H9 (cell line): Measurements from ENCODE around the gene PFKP. TPM values are rescaled to one million over a fixed set of nuclear protein-coding genes. Genes with fewer than 3 reads are reported as not detected.

Experiments
- DNase-seq: peaks from one replicate; pipeline ENCODE4 v3.0.0-alpha.2; 2017
- H2AFZ ChIP-seq: one replicate; pipeline ENCODE4 v1.6.1; 2013; ENCODE audit warnings: mild to moderate bottlenecking, low read length, control low read depth, moderate library complexity
- H2AK5ac ChIP-seq: 2 replicates; pipeline ENCODE4 v1.6.1; 2013; ENCODE audit warnings: low read length, control low read depth, mixed read lengths; ENCODE audit not compliant: insufficient read length
- H2BK120ac ChIP-seq: one replicate; pipeline ENCODE4 v1.6.1; 2013; ENCODE audit warnings: low read depth, mild to moderate bottlenecking, low read length, control low read depth, inconsistent platforms; ENCODE audit not compliant: poor library complexity, severe bottlenecking
- H2BK12ac ChIP-seq: 2 replicates; pipeline ENCODE4 v1.6.1; 2013; ENCODE audit warnings: low read length, control low read depth, mixed read lengths, low read depth; ENCODE audit not compliant: insufficient read length
- H2BK15ac ChIP-seq: 2 replicates; pipeline ENCODE4 v1.6.1; 2013; ENCODE audit warnings: low read depth, low read length, control low read depth
- H2BK20ac ChIP-seq: one replicate; pipeline ENCODE4 v1.6.1; 2013; ENCODE audit warnings: low read depth, mild to moderate bottlenecking, low read length, control low read depth, inconsistent platforms; ENCODE audit not compliant: poor library complexity, severe bottlenecking
- H2BK5ac ChIP-seq: 2 replicates; pipeline ENCODE4 v1.6.1; 2013; ENCODE audit warnings: low read length, control low read depth, mixed read lengths; ENCODE audit not compliant: insufficient read length
- H3K14ac ChIP-seq: 2 replicates; pipeline ENCODE4 v1.6.1; 2013; ENCODE audit warnings: low read length, control low read depth; ENCODE audit not compliant: insufficient read depth
- H3K18ac ChIP-seq: 2 replicates; pipeline ENCODE4 v1.6.1; 2013; ENCODE audit warnings: low read depth, mild to moderate bottlenecking, mixed read lengths, low read length, control low read depth; ENCODE audit not compliant: insufficient read length
- H3K23ac ChIP-seq: 2 replicates; pipeline ENCODE4 v1.6.1; 2013; ENCODE audit warnings: low read length, control low read depth, mixed read lengths, low read depth; ENCODE audit not compliant: insufficient read length
- H3K23me2 ChIP-seq: 2 replicates; pipeline ENCODE4 v1.6.1; 2013; ENCODE audit warnings: low read depth, mild to moderate bottlenecking, mixed read lengths, low read length, control low read depth; ENCODE audit not compliant: insufficient read length, poor library complexity, severe bottlenecking
- H3K27ac ChIP-seq: 2 replicates; pipeline ENCODE4 v1.5.1; 2013; ENCODE audit warnings: low read length, control low read depth, mixed read lengths, low read depth; ENCODE audit not compliant: insufficient read length
- H3K27me3 ChIP-seq: 2 replicates; pipeline ENCODE4 v1.6.1; 2013; ENCODE audit warnings: low read length, control low read depth, inconsistent platforms; ENCODE audit not compliant: insufficient read depth
- H3K4ac ChIP-seq: 2 replicates; pipeline ENCODE4 v1.6.1; 2013; ENCODE audit warnings: low read depth, mild to moderate bottlenecking, control low read depth, inconsistent platforms, low read length, moderate library complexity
- H3K4me1 ChIP-seq: 2 replicates; pipeline ENCODE4 v1.6.1; 2013; ENCODE audit warnings: low read length, control low read depth, inconsistent platforms; ENCODE audit not compliant: insufficient read depth
- H3K4me2 ChIP-seq: 2 replicates; pipeline ENCODE4 v1.6.1; 2013; ENCODE audit warnings: low read length, control low read depth, mixed read lengths; ENCODE audit not compliant: insufficient read length, insufficient read depth
- H3K56ac ChIP-seq: 2 replicates; pipeline ENCODE4 v1.6.1; 2013; ENCODE audit warnings: low read depth, mild to moderate bottlenecking, mixed read lengths, low read length, control low read depth; ENCODE audit not compliant: insufficient read length
- H3K79me1 ChIP-seq: 2 replicates; pipeline ENCODE4 v1.6.1; 2013; ENCODE audit warnings: low read depth, mild to moderate bottlenecking, moderate library complexity, low read length, control low read depth, inconsistent platforms; ENCODE audit not compliant: insufficient read depth, poor library complexity, severe bottlenecking
- H3K79me2 ChIP-seq: 2 replicates; pipeline ENCODE4 v1.6.1; 2013; ENCODE audit warnings: low read length, control low read depth, inconsistent platforms; ENCODE audit not compliant: insufficient read depth
- H3K9ac ChIP-seq: 2 replicates; pipeline ENCODE4 v1.6.1; 2013; ENCODE audit warnings: low read length, control low read depth, mixed read lengths; ENCODE audit not compliant: insufficient read length; ENCODE audit errors: extremely low read depth
- H3K9me3 ChIP-seq: one replicate; pipeline ENCODE4 v1.6.1; 2013; ENCODE audit warnings: low read depth, low read length, inconsistent platforms; ENCODE audit not compliant: control insufficient read depth
- H3T11ph ChIP-seq: one replicate; pipeline ENCODE4 v1.6.1; 2013; ENCODE audit warnings: mild to moderate bottlenecking, low read length, control low read depth, inconsistent platforms
- H4K20me1 ChIP-seq: one replicate; pipeline ENCODE4 v1.6.1; 2013; ENCODE audit not compliant: control insufficient read depth, insufficient read length, insufficient read depth
- H4K5ac ChIP-seq: 2 replicates; pipeline ENCODE4 v1.6.1; 2013; ENCODE audit warnings: low read depth, mild to moderate bottlenecking, mixed read lengths, low read length, control low read depth; ENCODE audit not compliant: insufficient read length
- H4K8ac ChIP-seq: replicated peaks from 2 replicates; pipeline ENCODE4 v1.6.1; 2013; ENCODE audit warnings: low read length, control low read depth, mixed read lengths, low read depth; ENCODE audit not compliant: insufficient read length
- H4K91ac ChIP-seq: 2 replicates; pipeline ENCODE4 v1.6.1; 2013; ENCODE audit warnings: low read depth, mild to moderate bottlenecking, moderate library complexity, mixed read lengths, low read length, control low read depth; ENCODE audit not compliant: insufficient read length
- H3K27ac Mint-ChIP-seq, 3 experiments: 2 replicates in 2 of 3; 3 replicates in 1 of 3; pipeline ENCODE4 v1.8.0; 2020 to 2021; ENCODE audit warnings: mixed read lengths in 3 of 3, mild to moderate bottlenecking in 1 of 3, moderate library complexity in 1 of 3
- H3K27me3 Mint-ChIP-seq: 2 replicates; pipeline ENCODE4 v1.8.0; 2021; ENCODE audit warnings: low read depth, mild to moderate bottlenecking, moderate library complexity, mixed read lengths
- H3K36me3 Mint-ChIP-seq, 3 experiments: 2 replicates in 2 of 3; 3 replicates in 1 of 3; pipeline ENCODE4 v1.8.0; 2020 to 2021; ENCODE audit warnings: low read depth in 3 of 3, mixed read lengths in 3 of 3; ENCODE audit not compliant: insufficient read depth in 1 of 3
- H3K4me1 Mint-ChIP-seq, 2 experiments: 2 replicates each; pipeline ENCODE4 v1.8.0; 2020; ENCODE audit warnings: mixed read lengths in 2 of 2
- H3K4me3 Mint-ChIP-seq, 2 experiments: 2 replicates in 1 of 2; 3 replicates in 1 of 2; pipeline ENCODE4 v1.8.0; 2020 to 2021; ENCODE audit warnings: mild to moderate bottlenecking in 2 of 2, mixed read lengths in 2 of 2, moderate library complexity in 1 of 2
- H3K9me3 Mint-ChIP-seq, 2 experiments: 2 replicates in 1 of 2; 3 replicates in 1 of 2; pipeline ENCODE4 v1.8.0; 2020; ENCODE audit warnings: mild to moderate bottlenecking in 2 of 2, mixed read lengths in 2 of 2, moderate library complexity in 1 of 2
- CTCF ChIP-seq: fragments of 200-600 bp; sonication (generic); conservative IDR thresholded peaks from 3 replicates; pipeline ENCODE4 v1.8.0; 2021; ENCODE audit warnings: antibody characterized with exemption, mild to moderate bottlenecking
- WGBS: extraction: QIAGEN DNeasy Blood & Tissue Kit; methylation state at CpG from one replicate; pipeline ENCODE4 v1.1.7; 2013; ENCODE audit warnings: missing lambda C conversion rate, low lambda C conversion rate, mixed read lengths; ENCODE audit not compliant: insufficient read length; ENCODE audit errors: extremely low coverage; 5-methylcytosine and 5-hydroxymethylcytosine counted together
- total RNA-seq: library from RNA; stranded (reverse); gene quantifications from 2 replicates; pipeline ENCODE4 v1.2.1, GENCODE V29; 2021

PFKP gene
- total RNA-seq, 1 experiment from 2014 or later = 145 TPM

GRCh38 chr10:3027866-3028265 is 39.5 kb upstream of the PFKP start:
- Mint-ChIP-seq H3K9me3 (peaks cover 4 to 8% of the 10 kb centered on the region in 2 experiments; a peak in 3 of 5 replicates), H3K27me3 (peaks cover 2% of the 10 kb centered on the region), H3K4me1 (peaks cover 0 to 4% of the 10 kb centered on the region in 2 experiments; a peak in 3 of 4 replicates), H3K27ac (no peak overlapping the region), H3K4me3 (no peak overlapping the region), H3K36me3 (no peaks in the 10 kb centered on the region)
- H3K79me1 ChIP-seq = no peaks in the 10 kb centered on the region
- no CpG with 5 or more reads among the region's 3 CpGs for WGBS
- H3K14ac ChIP-seq = no peak overlapping the region
- H3K79me2 ChIP-seq = no peaks in the 10 kb centered on the region; the same call in 1 of the 2 replicates
- H4K5ac ChIP-seq = no peak overlapping the region
- no peaks in the 10 kb centered on the region; the same call in 1 of the 2 replicates for H3K4me1 ChIP-seq
- no peak overlapping the region for H2BK120ac ChIP-seq
- no peak overlapping the region for H3K23ac ChIP-seq
- no peak overlapping the region for H2BK20ac ChIP-seq
- no peak overlapping the region for H3K27ac ChIP-seq
- no peak overlapping the region for H3K9ac ChIP-seq
- no peak overlapping the region for H3T11ph ChIP-seq
- H4K8ac ChIP-seq = no peak overlapping the region
- H3K18ac ChIP-seq = no peak overlapping the region
- H3K56ac ChIP-seq = no peak overlapping the region
- H3K27me3 ChIP-seq = no peaks in the 10 kb centered on the region
- no peak for TF ChIP-seq CTCF
- no peaks in the 10 kb centered on the region for H4K20me1 ChIP-seq
- no peaks in the 10 kb centered on the region for H3K23me2 ChIP-seq
- H2BK12ac ChIP-seq = no peak overlapping the region
- H2BK15ac ChIP-seq = no peak overlapping the region
- no peak overlapping the region for H4K91ac ChIP-seq
- no peak overlapping the region for H2AK5ac ChIP-seq
- H3K9me3 ChIP-seq = no peaks in the 10 kb centered on the region
- no peak overlapping the region for H3K4ac ChIP-seq
- no peak overlapping the region for H2BK5ac ChIP-seq
- no peak overlapping the region for H3K4me2 ChIP-seq
- no peak overlapping the region for H2AFZ ChIP-seq
- no peak for DNase-seq
